ENCODE results near the gene PIP5KL1. TPM values are rescaled to one million over a fixed set of nuclear protein-coding genes. Genes with fewer than 3 reads are reported as not detected.

Gene PIP5KL1
- total RNA-seq, 1 donor from 2014 or later, result 5.8 TPM

DNA sequence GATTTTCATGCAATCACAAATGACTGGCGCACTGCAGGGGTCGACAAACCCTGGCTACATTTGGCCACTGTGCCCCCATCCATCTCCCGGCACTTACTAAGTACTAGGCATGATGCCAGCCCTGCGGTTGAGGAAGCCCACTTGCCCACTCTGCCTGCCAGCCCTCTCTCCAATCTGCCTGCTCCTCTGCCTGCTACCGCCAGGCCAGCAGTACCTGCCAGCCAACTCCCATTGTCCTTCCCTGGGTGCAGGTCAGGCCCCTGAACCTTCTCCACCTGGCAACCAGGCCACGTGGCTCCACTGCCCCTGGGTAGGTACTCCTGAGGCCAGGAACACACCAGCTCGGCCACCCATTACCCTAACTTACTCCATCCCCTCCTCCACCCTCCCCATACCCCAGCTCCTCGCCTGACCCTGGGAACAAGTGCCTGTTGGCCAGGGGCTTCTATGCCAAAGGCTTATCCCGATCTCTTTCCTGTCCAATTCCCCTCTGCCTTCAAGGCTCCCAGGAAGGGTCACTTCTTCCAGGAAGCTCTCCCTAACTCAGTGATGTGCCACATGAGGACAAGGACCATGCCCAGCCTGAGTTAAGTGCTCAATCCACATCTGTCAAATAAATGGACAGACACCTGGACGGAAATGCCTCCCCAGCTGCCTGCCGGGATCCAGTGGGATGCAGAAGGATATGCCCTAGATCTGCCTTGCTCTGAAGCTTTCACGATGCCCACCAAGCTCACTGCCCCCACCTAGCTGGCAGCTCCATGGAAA lies 43.6 kb upstream of the PIP5KL1 start:
- Mint-ChIP-seq H3K4me3 (peak overlapping the region; percentile 43), H3K27ac (peak overlapping the region; percentile 60), H3K9me3 (no peaks in the 10 kb centered on the region), H3K27me3 (no peaks in the 10 kb centered on the region), H3K4me1 (ENCODE audit: unreplicated experiment) (peaks cover 71% of the 10 kb centered on the region), H3K36me3 (no peaks in the 10 kb centered on the region)
- TF ChIP-seq, protein P1, sequence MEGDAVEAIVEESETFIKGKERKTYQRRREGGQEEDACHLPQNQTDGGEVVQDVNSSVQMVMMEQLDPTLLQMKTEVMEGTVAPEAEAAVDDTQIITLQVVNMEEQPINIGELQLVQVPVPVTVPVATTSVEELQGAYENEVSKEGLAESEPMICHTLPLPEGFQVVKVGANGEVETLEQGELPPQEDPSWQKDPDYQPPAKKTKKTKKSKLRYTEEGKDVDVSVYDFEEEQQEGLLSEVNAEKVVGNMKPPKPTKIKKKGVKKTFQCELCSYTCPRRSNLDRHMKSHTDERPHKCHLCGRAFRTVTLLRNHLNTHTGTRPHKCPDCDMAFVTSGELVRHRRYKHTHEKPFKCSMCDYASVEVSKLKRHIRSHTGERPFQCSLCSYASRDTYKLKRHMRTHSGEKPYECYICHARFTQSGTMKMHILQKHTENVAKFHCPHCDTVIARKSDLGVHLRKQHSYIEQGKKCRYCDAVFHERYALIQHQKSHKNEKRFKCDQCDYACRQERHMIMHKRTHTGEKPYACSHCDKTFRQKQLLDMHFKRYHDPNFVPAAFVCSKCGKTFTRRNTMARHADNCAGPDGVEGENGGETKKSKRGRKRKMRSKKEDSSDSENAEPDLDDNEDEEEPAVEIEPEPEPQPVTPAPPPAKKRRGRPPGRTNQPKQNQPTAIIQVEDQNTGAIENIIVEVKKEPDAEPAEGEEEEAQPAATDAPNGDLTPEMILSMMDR (conservative IDR thresholded peaks at IDR 0.05), result no peak
- DNase-seq (ENCODE audit: extremely low spot score, unreplicated experiment), result no peak

- Mint-ChIP-seq H3K9me3 (no peaks in the 10 kb centered on the region), H3K4me1 (ENCODE audit: unreplicated experiment) (peaks cover 75% of the 10 kb centered on the region), H3K36me3 (no peaks in the 10 kb centered on the region), H3K27ac (no peak overlapping the region), H3K27me3 (no peaks in the 10 kb centered on the region), H3K4me3 (no peak overlapping the region)
- no peak for DNase-seq (ENCODE audit: extremely low spot score, unreplicated experiment)
- TF ChIP-seq, protein P1 (conservative IDR thresholded peaks at IDR 0.05), result no peak
Measured at GRCh38 chr9:127973169-127974000, 42.8 kb upstream of the PIP5KL1 start.

- Mint-ChIP-seq H3K4me3 (no peak overlapping the region), H3K27me3 (no peaks in the 10 kb centered on the region)
Measured at GRCh38 chr9:127972236-127972871, 41.8 kb upstream of the PIP5KL1 start.

GRCh38 chr9:127971357-127972235 lies 41.0 kb upstream of the PIP5KL1 start:
- Mint-ChIP-seq H3K27me3 (no peaks in the 10 kb centered on the region), H3K9me3 (no peaks in the 10 kb centered on the region), H3K4me3 (peak overlapping the region; percentile 44), H3K4me1 (ENCODE audit: unreplicated experiment) (peaks cover 73% of the 10 kb centered on the region), H3K27ac (peak overlapping the region; percentile 94), H3K36me3 (no peaks in the 10 kb centered on the region)
- TF ChIP-seq, protein P1 (conservative IDR thresholded peaks at IDR 0.05), result no peak
- DNase-seq (ENCODE audit: extremely low spot score, unreplicated experiment), result no peak

More at GRCh38 chr9:127972236-127972871, 41.8 kb upstream of the PIP5KL1 start:
- no peak for DNase-seq (ENCODE audit: extremely low spot score, unreplicated experiment)
- peaks cover 74% of the 10 kb centered on the region for H3K4me1 Mint-ChIP-seq (ENCODE audit: unreplicated experiment)
- H3K36me3 Mint-ChIP-seq, result no peaks in the 10 kb centered on the region
- H3K27ac Mint-ChIP-seq, result peak overlapping the region; percentile 76
- TF ChIP-seq, protein P1 (conservative IDR thresholded peaks at IDR 0.05), result no peak
- no peaks in the 10 kb centered on the region for H3K9me3 Mint-ChIP-seq

Data from type B pancreatic cell (in vitro differentiated cells).